ENCODE results near the gene MYO6. TPM values are rescaled to one million over a fixed set of nuclear protein-coding genes. Genes with fewer than 3 reads are reported as not detected.

Gene MYO6
- total RNA-seq, 6 experiments from 2014 or later: 18.3 to 21.2 (median 19.4) TPM

DNA sequence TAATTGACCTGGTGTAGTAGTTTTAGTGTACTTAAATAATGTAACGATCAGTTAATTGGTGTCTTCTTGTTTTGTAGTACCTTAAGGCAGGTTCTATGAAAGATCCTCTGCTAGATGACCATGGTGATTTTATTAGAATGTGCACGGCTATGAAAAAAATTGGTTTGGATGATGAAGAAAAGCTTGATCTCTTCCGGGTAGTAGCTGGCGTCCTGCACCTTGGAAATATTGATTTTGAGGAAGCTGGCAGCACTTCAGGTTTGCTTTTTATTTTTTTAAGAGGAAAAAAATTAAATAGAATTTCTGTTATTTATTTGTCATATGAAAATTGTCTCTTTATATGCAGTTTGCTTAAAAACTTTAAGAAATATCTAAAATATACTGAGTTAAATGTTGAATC, 99.2 kb downstream of the MYO6 start:
- DNase-seq: no peak
- Mint-ChIP-seq H3K36me3 (ENCODE audit: low read depth) (no peaks in the 10 kb centered on the region), H3K9me3 (no peaks in the 10 kb centered on the region), H3K27ac (no peak overlapping the region), H3K4me1 (ENCODE audit: low read depth) (peaks cover 33% of the 10 kb centered on the region), H3K4me3 (no peak overlapping the region), H3K27me3 (ENCODE audit: insufficient read depth) (no peaks in the 10 kb centered on the region)
- TF ChIP-seq, protein P1, sequence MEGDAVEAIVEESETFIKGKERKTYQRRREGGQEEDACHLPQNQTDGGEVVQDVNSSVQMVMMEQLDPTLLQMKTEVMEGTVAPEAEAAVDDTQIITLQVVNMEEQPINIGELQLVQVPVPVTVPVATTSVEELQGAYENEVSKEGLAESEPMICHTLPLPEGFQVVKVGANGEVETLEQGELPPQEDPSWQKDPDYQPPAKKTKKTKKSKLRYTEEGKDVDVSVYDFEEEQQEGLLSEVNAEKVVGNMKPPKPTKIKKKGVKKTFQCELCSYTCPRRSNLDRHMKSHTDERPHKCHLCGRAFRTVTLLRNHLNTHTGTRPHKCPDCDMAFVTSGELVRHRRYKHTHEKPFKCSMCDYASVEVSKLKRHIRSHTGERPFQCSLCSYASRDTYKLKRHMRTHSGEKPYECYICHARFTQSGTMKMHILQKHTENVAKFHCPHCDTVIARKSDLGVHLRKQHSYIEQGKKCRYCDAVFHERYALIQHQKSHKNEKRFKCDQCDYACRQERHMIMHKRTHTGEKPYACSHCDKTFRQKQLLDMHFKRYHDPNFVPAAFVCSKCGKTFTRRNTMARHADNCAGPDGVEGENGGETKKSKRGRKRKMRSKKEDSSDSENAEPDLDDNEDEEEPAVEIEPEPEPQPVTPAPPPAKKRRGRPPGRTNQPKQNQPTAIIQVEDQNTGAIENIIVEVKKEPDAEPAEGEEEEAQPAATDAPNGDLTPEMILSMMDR (IDR thresholded peaks at IDR 0.05): no peak

DNA sequence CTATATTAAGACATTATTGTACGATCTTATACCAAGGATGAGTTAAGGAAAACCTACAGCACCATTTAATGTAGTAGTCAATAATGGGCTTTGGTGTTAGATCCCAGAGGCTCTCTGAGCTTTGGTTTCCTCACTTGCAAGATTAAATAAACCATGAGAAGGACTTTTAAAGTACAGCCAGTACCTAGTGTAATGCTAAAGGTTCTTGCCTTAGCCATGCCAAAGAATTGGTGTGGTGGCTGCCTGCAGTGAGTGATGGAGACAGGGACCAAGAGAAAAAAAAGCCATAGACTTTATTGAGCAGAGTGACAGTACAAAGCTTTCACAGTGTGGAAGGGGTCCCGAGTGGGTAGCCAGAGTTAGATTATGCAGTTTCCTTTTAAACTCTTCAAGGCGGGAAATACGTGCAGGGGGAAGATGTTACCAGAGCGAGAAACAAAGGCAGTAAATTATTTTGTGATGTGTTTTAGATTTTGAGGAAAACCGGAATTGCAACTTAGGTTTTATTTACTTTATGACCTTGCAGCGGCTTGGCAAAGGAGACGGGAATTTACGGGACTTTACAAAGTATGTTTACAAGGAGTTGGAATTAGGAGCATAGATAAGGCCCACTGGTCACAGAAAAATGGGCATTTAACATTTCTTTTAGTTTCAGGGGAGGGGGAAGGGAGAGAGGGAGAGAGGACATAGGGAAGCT, 100.4 kb downstream of the MYO6 start:
- TF ChIP-seq, protein P1 (IDR thresholded peaks at IDR 0.05): no peak
- DNase-seq: no peak
- Mint-ChIP-seq H3K27ac (peak overlapping the region; percentile 44), H3K4me1 (ENCODE audit: low read depth) (peaks cover 35% of the 10 kb centered on the region), H3K36me3 (ENCODE audit: low read depth) (no peaks in the 10 kb centered on the region), H3K4me3 (peak overlapping the region; percentile 51), H3K9me3 (no peaks in the 10 kb centered on the region), H3K27me3 (ENCODE audit: insufficient read depth) (no peaks in the 10 kb centered on the region)

DNA sequence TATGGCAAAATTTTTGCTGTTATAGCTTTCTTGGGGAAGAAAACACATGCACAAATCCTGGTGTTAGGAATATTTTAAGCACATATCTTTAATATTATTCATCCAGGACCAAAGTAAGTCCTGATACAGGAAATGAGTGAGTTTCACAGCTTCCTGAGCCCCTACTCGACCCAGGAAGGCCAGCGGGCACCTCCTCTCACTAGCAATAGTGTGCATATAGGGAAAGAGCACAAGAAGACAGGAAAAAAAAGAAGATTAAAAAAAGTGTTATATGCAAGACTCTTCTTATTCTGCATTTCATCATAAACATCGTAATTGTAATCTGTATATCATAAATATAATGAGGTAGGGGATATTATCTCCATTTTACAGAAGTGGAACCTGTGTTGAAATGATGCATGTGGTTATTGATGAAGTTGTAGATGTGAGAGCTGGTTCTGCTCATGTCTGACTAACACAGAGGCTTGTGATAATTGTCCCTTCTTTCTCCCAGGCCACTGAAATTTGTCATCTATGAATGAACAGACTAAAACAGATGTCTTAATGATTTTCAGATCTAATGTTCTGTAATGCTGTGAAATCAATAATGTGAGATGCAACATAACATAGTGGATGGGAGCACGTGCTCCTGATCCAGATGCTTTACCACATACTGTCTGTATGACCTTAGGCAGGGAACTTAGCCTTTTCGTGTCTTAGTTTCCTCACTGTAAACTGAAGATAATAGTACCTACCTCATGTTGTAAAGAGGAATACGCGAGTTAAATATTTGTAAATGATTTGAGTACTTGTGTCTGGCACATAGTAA, 101.2 kb downstream of the MYO6 start:
- Mint-ChIP-seq H3K36me3 (ENCODE audit: low read depth) (no peaks in the 10 kb centered on the region), H3K27ac (peak overlapping the region; percentile 44), H3K27me3 (ENCODE audit: insufficient read depth) (no peaks in the 10 kb centered on the region), H3K4me1 (ENCODE audit: low read depth) (peaks cover 35% of the 10 kb centered on the region), H3K9me3 (no peaks in the 10 kb centered on the region), H3K4me3 (peak overlapping the region; percentile 51)
- DNase-seq: peak; percentile 10
- TF ChIP-seq, protein P1 (IDR thresholded peaks at IDR 0.05): no peak

DNA sequence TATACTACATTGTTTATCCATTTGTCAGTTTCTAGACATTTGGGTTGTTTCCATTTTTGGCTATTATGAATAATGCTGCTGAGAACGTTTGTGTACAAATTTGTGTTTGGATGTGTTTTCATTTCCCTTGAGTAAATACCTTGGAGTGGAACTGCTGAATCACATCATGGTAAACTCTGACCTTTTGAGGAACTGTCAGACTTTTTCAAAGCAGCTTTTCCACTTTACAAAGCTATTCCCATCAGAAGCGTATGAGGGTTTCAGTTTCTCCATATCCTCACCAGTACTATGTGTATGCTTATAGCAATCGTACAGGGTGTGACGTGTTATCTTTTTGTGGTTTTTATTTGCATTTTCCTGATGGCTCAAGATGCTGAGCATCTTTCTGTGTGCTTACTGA, 103.7 kb downstream of the MYO6 start:
- peak overlapping the region; percentile 63 for H3K27ac Mint-ChIP-seq
- no peaks in the 10 kb centered on the region for H3K27me3 Mint-ChIP-seq (ENCODE audit: insufficient read depth)
- no peaks in the 10 kb centered on the region for H3K9me3 Mint-ChIP-seq
- TF ChIP-seq, protein P1 (IDR thresholded peaks at IDR 0.05): no peak
- no peaks in the 10 kb centered on the region for H3K36me3 Mint-ChIP-seq (ENCODE audit: low read depth)
- no peak overlapping the region for H3K4me3 Mint-ChIP-seq
- H3K4me1 Mint-ChIP-seq (ENCODE audit: low read depth): peaks cover 35% of the 10 kb centered on the region
- DNase-seq: peak; percentile 27

DNA sequence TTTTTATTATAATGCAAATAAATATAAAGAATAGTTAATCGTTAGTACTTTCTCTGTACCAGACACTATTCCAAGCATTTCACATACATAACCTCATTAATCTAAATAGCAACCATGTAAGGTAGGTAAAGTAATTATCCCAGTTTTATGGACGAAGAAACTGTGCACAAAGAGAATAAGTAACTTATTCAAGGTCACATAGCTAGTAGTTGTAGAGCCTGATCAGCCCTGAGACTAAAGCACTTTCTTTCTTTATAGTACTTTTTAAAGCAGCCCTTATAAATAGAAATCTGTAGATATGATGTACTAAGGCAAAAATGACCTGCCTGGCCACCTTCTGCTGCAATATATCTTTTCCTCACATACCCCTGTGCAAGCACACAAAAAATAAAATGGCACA, 104.8 kb downstream of the MYO6 start:
- Mint-ChIP-seq H3K4me3 (no peak overlapping the region), H3K36me3 (ENCODE audit: low read depth) (no peaks in the 10 kb centered on the region), H3K4me1 (ENCODE audit: low read depth) (peaks cover 35% of the 10 kb centered on the region), H3K27me3 (ENCODE audit: insufficient read depth) (no peaks in the 10 kb centered on the region), H3K9me3 (no peaks in the 10 kb centered on the region), H3K27ac (no peak overlapping the region)
- DNase-seq: no peak
- TF ChIP-seq, protein P1 (IDR thresholded peaks at IDR 0.05): no peak
